BE2C (cell line): ENCODE results near the gene JAZF1.
A peak's percentile ranks its signal among the peaks of the same experiment; 100 is the strongest.

Experiments used
- DNase-seq: peaks from one replicate; pipeline ENCODE4 v3.0.0-alpha.2; 2020
- H3K27me3 ChIP-seq: fragments of 250-450 bp; sonication (Bioruptor Pico); 2 replicates; pipeline ENCODE4 v1.5.1; 2020; ENCODE audit warnings: mild to moderate bottlenecking
- H3K36me3 ChIP-seq: fragments of 250-450 bp; sonication (Bioruptor Pico); 2 replicates; pipeline ENCODE4 v1.5.1; 2020; ENCODE audit warnings: mild to moderate bottlenecking
- H3K4me1 ChIP-seq: fragments of 250-450 bp; sonication (Bioruptor Pico); 2 replicates; pipeline ENCODE4 v1.5.1; 2020
- H3K4me3 ChIP-seq: 2 replicates; pipeline ENCODE4 v1.5.1; 2011; ENCODE audit warnings: low read depth, low read length
- H3K9me3 ChIP-seq: fragments of 250-450 bp; sonication (Bioruptor Pico); 2 replicates; pipeline ENCODE4 v1.5.1; 2020
- TF ChIP-seq, protein P1 (sequence below): IDR thresholded peaks from 2 replicates; pipeline ENCODE4 v1.5.1; 2012; ENCODE audit warnings: mild to moderate bottlenecking, low read depth, low read length

Gene JAZF1

DNA sequence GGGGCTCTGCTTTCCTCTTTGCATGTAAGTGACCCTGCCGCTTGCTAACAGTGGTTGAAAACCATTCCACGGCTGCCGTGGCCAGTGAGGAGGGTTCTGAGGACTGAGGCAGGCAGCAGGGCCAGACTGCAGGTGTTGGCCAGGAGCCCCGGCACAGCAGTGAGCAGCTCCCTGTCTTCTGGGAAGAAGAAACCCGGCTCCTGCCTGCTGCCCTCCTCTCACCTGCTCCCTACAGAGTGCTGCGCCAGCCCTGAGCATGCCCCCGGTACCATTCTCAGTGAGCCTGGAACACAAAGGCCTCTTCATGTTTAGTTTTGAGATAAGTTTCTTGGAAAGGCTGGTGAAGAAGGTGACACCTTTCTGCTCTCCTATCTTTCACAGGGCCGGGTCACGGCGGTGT is 240.7 kb downstream of the JAZF1 start:
- TF ChIP-seq, protein P1, sequence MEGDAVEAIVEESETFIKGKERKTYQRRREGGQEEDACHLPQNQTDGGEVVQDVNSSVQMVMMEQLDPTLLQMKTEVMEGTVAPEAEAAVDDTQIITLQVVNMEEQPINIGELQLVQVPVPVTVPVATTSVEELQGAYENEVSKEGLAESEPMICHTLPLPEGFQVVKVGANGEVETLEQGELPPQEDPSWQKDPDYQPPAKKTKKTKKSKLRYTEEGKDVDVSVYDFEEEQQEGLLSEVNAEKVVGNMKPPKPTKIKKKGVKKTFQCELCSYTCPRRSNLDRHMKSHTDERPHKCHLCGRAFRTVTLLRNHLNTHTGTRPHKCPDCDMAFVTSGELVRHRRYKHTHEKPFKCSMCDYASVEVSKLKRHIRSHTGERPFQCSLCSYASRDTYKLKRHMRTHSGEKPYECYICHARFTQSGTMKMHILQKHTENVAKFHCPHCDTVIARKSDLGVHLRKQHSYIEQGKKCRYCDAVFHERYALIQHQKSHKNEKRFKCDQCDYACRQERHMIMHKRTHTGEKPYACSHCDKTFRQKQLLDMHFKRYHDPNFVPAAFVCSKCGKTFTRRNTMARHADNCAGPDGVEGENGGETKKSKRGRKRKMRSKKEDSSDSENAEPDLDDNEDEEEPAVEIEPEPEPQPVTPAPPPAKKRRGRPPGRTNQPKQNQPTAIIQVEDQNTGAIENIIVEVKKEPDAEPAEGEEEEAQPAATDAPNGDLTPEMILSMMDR: no peak
- DNase-seq: no peak
- Histone ChIP-seq H3K36me3 (no peaks in the 10 kb centered on the region), H3K27me3 (no peaks in the 10 kb centered on the region), H3K4me1 (no peaks in the 10 kb centered on the region; the same call in 1 of the 2 replicates), H3K9me3 (no peaks in the 10 kb centered on the region), H3K4me3 (no peak overlapping the region)

DNA sequence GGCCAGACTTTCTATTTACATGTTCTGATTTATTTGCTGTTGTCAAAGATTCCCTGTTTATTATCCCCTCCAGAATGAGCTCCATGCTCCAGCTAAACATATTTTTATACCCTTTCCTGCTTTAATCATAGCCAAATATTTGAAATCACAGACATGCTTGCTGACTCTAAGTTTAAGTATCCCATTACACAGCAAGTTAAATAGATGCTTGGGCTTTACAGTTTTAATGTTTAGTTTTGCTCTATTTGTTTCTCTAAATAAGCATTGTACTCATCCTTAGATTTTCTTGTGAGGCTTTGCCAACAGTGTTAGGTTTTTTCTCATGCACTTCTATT is 243.9 kb downstream of the JAZF1 start:
- Histone ChIP-seq H3K9me3 (no peaks in the 10 kb centered on the region), H3K36me3 (no peaks in the 10 kb centered on the region), H3K4me3 (no peak overlapping the region), H3K4me1 (no peaks in the 10 kb centered on the region; the same call in none of the 2 replicates), H3K27me3 (no peaks in the 10 kb centered on the region)
- DNase-seq: no peak
- TF ChIP-seq, protein P1: no peak

DNA sequence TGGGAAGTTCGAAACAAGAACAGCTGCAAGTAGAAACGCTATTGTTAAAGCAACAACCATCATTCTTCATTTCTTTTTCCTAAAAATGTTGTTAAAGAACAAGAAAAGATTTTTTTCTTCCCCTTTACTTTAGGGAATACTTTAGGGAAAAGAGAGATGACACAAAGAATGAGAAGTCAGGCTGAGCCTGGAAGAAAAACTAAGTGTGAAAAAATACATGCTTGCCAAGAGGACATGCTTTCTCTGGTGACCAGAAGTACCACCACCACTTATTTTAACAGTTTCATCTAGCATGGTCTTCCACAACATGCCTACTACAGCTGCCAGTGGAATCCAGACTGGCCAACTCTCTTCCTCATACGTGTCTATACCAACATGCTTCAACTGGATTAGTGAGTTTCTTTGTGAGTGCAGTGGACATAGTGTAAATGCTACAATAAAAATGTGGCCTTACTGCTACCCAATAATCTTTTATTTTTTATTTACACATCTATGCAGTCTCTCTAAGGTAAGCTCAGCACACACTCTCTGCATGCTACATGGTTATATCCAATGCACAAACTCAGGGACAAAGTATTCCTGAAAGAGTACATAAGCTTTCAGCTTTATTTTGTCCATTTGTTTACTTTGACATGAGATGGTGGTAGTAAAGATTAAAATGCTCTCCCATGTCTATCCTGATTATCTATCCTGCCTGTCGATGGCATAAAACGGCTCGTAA is 244.4 kb downstream of the JAZF1 start:
- no peaks in the 10 kb centered on the region for H3K36me3 ChIP-seq
- TF ChIP-seq, protein P1: no peak
- no peaks in the 10 kb centered on the region for H3K27me3 ChIP-seq
- H3K4me3 ChIP-seq: no peak overlapping the region
- no peaks in the 10 kb centered on the region; the same call in none of the 2 replicates for H3K4me1 ChIP-seq
- no peak for DNase-seq
- H3K9me3 ChIP-seq: no peaks in the 10 kb centered on the region

DNA sequence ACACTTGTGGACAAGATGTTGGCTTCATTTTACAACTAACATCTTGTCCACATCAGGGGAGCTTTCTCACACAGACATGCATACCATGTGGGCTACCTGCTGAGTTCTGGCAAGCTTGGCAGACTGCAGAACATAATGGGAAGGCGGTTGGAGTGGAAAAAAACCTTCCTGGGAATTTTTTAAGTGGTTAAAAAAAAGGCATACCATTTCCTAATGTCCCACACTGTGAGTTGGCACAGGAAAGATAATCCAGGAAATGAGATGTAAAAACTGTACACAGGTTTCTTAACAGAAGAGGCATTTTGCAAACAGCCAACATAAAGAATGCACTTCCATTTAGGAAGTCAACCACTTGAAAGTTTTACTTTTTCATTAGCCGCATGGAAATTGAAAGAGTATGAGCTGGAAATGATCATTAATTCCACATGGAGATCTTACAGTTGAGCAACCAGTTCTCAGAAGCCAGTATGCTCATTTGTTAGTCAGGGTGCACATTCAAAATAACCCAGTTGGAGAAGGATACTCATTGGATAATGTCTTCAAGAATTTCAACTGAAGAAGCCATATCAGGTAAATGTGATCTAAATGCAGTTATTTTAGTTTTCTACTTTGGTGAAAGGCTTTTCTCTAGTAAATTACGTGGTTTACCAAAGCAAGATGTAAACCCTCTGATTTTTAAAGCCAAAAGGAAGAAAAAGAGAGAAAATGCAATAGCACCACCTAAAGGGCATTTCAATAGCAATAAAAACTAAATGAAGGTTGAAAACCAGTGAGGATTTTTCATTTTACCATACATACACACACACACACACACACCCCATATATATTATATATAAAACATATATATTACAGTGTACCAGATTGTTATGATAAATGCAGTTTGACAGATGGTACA is 246.7 kb downstream of the JAZF1 start:
- Histone ChIP-seq H3K4me1 (no peaks in the 10 kb centered on the region; the same call in 1 of the 2 replicates), H3K9me3 (no peaks in the 10 kb centered on the region), H3K36me3 (no peaks in the 10 kb centered on the region), H3K27me3 (no peaks in the 10 kb centered on the region), H3K4me3 (no peak overlapping the region)
- no peak for DNase-seq
- TF ChIP-seq, protein P1: peak; percentile 40

DNA sequence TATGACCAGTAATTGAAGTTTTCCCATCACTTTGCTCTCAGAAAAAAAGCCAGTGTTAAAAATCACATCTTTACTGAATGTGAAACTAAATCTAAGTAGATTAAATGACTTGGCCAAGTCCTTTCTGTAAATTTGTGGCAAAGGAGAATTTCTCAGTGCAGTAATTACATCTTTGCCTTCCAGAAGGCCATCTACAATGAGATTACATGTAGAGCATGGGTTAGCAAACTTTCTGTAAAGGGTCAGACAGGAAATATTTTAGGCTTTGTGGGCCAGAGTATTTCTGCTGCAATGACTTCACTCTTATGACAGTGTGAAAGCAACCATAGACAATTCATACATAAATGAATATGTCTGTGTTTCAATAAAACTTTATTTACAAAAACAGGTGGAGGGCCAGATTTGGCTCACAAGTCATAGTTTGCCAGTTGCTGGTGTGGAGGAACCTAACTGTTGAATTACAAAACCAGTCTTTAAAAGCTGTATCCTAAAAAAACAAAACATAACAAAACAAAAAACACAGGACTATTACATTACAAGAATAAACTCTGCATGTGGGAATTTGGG is 249.6 kb downstream of the JAZF1 start:
- DNase-seq: no peak
- Histone ChIP-seq H3K27me3 (no peaks in the 10 kb centered on the region), H3K36me3 (no peaks in the 10 kb centered on the region), H3K9me3 (no peaks in the 10 kb centered on the region), H3K4me3 (no peak overlapping the region), H3K4me1 (no peaks in the 10 kb centered on the region; the same call in 1 of the 2 replicates)
- TF ChIP-seq, protein P1: no peak
